ENCODE results near the gene RALGPS1.

The RALGPS1 gene

GRCh38 chr9:127225801-127226625, 311.4 kb downstream of the RALGPS1 start:
- peak in 6 of 14 donors; percentile 30 to 45 (median 40) for DNase-seq

- DNase-seq: no peak
Measured at GRCh38 chr9:127229691-127230417, 315.3 kb downstream of the RALGPS1 start.

GRCh38 chr9:127231666-127232065, 317.1 kb downstream of the RALGPS1 start:
- DNase-seq: no peak

GRCh38 chr9:127232833-127233549, 318.4 kb downstream of the RALGPS1 start:
- DNase-seq: no peak

GRCh38 chr9:127233550-127233949, 319.0 kb downstream of the RALGPS1 start:
- no peak for DNase-seq

GRCh38 chr9:127233989-127234388, 319.4 kb downstream of the RALGPS1 start:
- no peak for DNase-seq

GRCh38 chr9:127237801-127238200, 323.2 kb downstream of the RALGPS1 start:
- DNase-seq: no peak

GRCh38 chr9:127241354-127241753, 326.8 kb downstream of the RALGPS1 start:
- no peak for DNase-seq

- peak; percentile 42 to 98 (median 92) for DNase-seq
Measured at GRCh38 chr9:127244609-127245601, 330.3 kb downstream of the RALGPS1 start.

GRCh38 chr9:127245637-127246164, 331.1 kb downstream of the RALGPS1 start:
- no peak for DNase-seq

GRCh38 chr9:127248241-127248640, 333.7 kb downstream of the RALGPS1 start:
- DNase-seq: no peak

GRCh38 chr9:127249877-127250276, 335.3 kb downstream of the RALGPS1 start:
- no peak for DNase-seq

- no peak for DNase-seq
Measured at GRCh38 chr9:127250896-127251391, 336.4 kb downstream of the RALGPS1 start.

GRCh38 chr9:127252410-127253318, 338.1 kb downstream of the RALGPS1 start:
- no peak for DNase-seq

- DNase-seq: no peak
Measured at GRCh38 chr9:127253446-127253845, 338.9 kb downstream of the RALGPS1 start.

- DNase-seq: no peak
Measured at GRCh38 chr9:127255692-127256091, 341.1 kb downstream of the RALGPS1 start.

GRCh38 chr9:127256324-127256723, 341.7 kb downstream of the RALGPS1 start:
- no peak for DNase-seq

GRCh38 chr9:127258606-127259471, 344.3 kb downstream of the RALGPS1 start:
- no peak for DNase-seq

- peak in 4 of 14 donors; percentile 19 to 43 (median 34) for DNase-seq
Measured at GRCh38 chr9:127262602-127263001, 348.0 kb downstream of the RALGPS1 start.

Data from C1 segment of cervical spinal cord (tissue), 14 donors.